HG03064 (cell line): ENCODE data around the gene LMO7.
"Not testable (repeated sequence)": the region's sequence is repeated elsewhere in the genome, so short reads cannot be mapped to it uniquely, and the experiment has no call there.

Source experiments
- ATAC-seq: cut with Tn5 transposase; IDR thresholded peaks from one replicate; pipeline ENCODE4 v1.9.1; 2021; ENCODE audit warnings: low read depth; ENCODE audit not compliant: unreplicated experiment

Gene LMO7

DNA sequence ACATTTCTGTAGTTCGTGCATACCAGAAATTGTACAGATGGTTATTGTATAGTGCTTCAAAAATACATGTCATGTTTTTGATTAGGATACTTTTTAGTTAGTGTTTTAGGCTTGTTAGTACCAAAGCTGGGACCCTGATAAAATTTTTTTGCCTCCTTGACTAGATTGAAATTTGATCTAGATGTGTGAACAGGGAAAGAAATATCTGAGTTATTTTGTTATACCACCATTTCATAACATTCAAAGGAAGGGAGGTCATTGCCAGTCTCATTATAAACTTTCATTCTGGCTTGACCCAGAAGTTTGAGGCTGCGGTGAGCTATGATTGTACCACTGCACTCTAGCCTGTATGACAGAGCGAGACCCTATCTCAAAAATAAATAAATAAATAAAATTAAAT lies 9.0 kb downstream of the LMO7 start:
- ATAC-seq, result no peak

DNA sequence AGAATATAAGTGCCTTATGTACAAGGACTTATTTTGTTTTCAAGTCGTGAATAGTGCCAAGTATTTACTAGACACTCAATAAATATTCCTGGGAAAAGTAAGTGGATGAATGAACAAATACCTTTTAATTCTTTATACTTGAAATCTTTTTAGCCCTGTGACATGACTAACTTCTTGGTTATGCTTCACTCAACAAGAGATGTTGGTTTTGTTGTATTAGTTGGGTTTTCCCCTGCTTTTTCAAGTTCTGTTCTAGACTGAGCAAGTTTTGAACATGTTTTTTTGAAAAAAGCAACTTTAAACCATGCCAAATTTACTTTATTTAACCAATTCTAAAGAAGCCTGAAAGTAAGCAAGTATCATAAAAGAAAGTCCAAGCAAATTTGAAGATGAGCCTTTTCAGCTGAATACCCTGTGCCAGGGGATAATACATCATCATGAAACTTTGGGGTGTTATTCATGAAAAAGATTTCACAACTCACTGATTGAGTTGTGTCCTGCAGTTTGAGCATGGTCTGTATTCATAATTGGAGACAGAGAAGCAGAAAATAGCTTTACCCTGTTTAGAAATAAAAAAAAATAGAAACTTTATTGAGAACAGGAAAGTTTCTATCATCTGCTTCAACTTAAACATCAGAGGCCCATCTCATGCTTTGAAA lies 11.1 kb downstream of the LMO7 start:
- peak; percentile 81 for ATAC-seq

DNA sequence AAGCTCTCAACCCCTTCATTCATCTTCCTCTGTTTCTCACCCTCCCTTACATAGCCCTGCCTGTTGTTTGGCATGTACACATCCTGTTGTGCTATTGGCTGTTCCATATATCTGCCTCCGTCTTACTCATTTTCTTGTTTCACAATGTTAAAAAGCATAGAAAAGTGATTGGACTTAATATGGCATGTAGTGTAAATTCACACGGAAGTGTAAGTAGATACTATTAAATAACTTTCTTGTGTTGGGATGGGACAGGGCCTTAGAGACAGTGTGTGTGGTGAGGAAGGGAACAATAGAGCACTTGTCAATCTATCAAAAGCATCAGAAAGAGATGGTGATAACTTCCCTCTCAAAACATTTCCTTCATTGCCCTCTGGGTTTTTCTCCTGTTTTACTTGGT lies 12.3 kb downstream of the LMO7 start:
- no peak for ATAC-seq

DNA sequence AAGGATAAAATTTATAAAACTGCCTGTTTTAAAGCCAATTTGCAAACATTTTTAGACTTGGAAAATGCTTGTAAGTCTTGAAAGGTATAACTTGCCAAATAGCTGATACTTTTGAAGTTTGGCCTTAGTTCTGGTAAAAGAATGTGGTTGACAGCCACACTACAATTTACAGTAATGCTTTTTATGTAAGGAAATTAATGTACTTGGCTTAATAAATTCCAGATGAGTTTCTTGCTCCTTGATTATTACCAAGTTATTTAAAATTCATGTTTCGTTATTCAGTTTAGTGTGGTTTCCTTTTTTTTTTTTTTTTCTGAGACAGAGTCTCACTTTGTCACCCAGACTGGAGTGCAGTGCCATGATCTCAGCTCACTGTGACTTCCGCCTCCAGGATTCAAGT lies 14.9 kb downstream of the LMO7 start:
- ATAC-seq, result no peak

DNA sequence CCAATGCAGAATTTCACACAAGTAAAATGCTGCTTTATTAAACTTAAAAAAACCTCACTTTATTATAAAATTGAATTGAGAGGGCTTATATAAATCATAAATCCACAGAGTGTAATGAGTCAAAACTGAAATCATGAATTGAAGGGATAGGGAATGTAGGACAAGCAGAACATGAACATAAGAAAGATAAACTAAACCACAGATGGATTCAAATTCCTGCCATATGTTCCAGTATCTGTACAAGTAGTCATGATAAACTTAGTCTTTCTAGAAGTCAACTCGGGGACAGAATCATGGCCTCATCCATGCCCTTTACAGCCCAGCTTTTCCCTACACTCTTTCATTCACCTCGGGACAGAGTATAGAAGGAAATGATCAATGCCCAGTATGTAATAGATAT lies 16.6 kb downstream of the LMO7 start:
- no peak for ATAC-seq

DNA sequence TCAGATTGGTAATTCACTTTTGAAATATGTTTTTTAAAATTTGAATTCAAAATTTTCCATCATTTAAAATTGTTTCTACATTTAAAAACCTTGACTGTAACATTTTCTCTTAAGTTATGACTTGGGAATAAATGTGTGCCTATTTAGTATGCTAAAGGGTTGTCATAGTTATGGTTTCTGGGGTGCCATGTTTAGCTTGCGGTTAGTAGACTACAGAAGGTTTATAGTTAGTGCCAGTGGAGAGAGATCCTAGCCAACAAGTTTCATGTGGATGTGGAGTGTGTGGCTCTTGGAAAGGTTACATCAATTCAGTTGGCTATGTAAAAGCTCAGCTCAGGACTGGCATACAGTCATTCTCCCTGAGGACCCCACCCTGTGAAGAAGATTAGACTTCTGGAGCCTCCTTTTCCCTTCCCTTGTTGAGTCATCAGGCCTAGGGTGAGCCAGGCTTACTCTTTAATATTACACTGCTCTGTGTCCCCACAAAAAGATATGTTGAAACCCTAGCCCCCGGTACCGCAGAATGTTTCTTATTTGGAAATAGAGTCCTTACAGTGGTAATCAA lies 20.4 kb downstream of the LMO7 start:
- no peak for ATAC-seq

DNA sequence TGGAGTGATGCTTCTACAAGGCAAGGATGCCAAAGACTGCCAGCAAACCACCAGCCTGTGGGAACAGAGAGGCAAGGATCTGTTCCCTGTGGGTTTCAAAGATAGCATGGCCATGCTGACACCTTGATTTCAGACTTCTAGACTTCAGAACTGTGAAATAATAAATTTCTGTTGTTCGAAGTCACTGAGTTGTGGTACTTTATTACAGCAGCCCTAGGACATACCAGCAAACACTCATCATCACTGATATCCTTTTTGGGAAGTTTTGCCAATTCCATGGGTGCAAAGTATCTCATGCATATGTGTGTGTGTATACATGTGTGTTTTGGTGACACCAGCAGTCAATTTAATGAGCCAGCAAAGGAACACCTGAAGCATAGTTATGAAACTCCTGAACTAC lies 21.0 kb downstream of the LMO7 start:
- ATAC-seq, result no peak

DNA sequence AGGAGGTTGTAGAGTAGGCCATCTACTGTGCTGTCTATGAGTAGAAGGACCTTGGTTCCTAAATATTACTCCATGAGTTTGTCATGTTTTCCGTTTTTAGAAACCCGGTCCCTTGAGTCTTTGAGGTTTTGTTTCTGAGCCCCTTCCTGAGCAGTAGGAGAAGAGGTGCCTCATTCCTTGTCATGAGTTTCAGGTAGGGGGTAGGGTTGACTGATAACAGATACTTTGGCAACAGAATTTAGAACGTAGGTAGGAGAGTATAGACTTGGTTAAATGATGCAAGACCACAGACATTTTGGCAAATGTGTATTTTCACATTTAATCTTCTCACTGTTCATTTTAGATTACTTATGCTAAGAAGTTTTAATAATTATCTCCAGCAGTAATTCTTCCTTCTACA lies 24.6 kb downstream of the LMO7 start:
- no peak for ATAC-seq

DNA sequence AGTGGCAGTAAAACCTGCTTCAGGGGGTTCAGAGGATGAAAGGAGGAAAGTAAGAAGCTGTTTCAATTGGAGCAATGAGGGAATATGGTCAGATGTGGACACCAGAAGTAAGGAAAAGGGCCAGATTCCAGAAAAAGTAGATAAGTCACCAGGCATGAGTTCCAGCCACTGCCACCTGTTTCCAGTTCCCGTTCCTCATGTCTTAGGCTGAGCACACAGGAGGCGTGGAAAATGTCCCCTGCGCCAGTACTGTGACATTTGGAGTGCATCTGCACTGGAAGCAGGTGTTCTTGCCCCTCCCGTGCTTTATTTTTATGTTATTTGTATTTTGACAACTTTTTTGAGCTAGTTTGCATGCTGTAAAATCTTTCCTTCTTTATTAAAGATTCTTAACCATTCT lies 25.3 kb downstream of the LMO7 start:
- no peak for ATAC-seq

DNA sequence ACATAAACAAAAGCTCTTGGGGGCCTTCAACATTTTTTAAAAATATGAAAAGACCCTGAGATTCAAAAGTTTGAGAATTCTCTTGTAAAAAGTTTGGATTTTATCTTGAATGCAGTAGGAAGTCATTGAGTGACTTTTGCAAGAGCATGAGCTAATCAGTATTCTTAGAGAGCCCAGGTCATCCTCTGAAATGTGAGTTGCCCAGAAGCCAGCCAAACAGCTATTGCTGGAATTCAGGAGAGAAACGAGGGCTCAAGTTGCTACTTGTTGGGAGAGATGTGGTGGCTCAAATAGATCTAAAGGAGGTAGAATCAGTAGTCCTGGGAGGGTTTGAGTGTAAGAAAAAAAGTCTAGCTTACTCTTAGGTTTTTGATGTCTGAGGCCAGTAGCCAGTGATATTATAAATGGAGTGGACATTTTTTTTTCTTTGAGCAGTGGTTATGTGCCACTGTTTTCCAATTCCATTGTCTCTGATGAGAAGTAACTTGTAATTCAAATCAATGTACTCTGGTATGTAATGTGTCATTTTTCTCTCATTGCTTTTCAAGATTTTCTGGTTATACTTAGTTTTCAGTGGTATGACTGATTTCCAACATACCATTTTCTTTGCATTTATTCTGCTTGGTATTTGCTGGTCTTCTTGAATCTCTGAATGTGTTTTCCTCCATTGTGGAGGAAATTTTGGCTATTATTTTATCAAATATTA lies 30.7 kb downstream of the LMO7 start:
- no peak for ATAC-seq

DNA sequence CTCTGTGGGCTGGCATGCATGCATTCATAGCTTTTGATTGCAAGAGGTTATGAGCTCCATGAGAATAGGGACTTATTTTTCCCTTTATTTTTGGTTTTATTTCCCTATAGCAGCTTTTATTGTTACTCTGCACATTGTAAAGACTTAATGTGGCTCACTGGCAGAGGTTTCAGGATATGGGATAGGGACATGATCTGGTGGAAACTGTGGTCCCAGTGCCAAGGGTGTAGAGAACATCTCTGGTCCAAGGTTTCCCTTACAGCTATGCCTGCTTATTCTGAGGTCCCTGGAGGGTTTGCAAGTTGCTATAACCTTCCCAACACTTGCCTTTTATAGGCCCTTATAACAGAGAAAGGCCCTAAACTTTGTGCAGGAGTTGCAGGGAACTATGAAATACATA lies 33.6 kb downstream of the LMO7 start:
- no peak for ATAC-seq

DNA sequence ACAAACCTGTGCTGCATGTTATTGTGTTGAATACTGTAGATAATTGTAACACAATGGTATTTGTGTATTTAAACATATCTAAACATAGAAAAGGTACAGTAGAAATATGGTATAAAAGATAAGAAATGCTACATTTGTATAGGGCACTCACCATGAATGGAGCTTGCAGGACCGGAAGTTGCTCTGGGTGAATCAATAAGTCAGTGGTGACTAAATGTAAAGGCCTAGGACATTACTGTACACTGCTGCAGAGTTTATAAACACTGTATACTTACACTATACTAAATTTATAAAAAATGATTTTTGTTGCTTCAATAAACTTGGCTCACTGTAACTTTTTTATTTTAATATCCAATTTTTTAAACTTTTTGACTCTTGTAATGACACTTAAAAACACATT lies 34.4 kb downstream of the LMO7 start:
- ATAC-seq, result no peak

DNA sequence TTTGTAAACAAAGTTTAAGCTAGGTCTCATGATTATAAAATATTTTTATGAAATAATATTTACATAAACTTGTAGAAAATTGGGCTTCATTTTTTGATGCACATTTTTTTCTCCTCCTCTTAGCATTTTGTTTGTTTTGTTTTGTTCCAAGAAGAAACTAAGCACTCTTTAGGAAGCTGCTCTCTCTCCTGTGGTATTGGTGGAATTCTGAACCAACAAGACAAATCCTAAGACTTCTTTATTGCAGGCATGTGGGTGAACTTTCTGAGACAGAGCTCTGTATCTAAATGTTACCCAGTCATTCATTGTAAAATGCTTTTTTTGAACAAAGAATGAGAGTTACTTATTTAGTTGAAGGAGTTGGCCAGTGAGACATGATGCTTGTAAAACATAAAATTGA lies 39.3 kb downstream of the LMO7 start:
- ATAC-seq, result no peak

DNA sequence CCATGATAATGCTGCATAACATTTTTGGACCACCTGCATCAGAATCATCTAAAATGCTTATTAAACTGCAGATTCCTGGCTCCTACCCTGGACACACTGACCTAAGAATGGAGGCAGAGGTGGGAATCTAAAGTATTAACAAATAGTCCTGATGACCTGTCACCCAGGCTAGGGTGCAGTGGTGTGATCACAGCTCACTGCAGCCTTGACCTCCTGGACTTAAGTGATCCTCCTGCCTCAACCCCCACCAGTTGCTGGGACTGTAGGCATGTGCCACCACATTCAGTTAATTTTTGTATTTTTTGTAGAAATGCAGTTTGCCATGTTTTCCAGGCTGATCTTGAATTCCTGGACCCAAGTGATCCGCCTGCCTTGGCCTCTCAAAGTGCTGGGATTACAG lies 43.3 kb downstream of the LMO7 start:
- no peak for ATAC-seq

DNA sequence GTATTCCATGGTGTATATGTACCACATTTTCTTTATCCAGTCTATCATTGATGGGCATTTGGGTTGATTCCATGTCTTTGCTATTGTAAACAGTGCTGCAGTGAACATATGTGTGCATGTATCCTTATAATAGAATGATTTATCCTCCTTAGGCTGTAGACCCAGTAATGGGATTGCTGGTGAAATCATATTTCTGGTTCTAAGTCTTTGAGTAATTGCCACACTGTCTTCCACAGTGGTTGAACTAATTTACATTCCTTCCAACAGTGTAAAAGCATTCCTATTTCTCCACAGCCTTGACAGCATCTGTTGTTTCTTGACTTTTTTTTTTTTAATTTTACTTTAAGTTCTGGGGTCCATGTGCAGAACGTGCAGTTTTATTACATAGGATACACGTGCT lies 44.1 kb downstream of the LMO7 start:
- ATAC-seq, result not testable (repeated sequence)

DNA sequence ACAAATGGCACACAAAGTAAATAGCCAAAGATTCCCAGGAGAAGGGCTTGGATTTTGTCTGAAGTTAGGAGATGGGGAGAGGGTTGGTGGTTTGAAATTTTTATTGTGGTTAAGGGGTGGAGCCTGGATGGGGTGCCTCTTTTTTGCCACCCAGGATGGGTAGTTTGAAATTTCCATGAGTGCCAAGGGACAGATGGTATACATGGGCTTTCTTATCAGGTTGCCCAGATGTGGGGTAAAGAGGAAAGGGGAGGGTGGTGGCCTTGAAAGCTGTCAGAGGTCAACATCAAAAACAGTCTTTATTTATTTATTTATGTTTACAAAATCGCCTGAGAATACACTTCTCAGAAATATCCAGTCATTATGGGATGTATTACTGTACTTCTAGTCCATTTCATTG lies 46.2 kb downstream of the LMO7 start:
- no peak for ATAC-seq

DNA sequence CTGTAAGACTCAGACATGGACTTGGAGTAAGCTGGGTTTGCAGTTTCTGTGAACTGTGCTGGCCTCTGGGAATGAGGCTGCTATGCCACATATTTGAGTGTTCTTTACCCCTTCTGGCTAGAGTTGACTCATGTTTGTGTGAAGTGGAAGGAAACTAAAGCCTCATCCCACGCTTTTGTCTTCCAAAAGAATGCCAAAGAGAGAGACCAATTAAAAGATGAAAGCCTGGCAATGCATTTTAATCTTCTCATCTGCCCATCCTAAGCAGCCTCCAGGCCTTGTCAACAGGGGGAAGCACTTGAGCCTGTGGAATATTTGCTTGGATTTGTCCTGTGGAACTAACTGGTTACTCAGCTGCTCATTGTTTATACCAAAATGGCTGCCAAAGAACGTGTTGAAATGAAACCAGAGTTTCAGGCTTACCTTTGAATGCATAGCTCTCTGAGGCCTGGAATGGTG lies 49.1 kb downstream of the LMO7 start:
- no peak for ATAC-seq

DNA sequence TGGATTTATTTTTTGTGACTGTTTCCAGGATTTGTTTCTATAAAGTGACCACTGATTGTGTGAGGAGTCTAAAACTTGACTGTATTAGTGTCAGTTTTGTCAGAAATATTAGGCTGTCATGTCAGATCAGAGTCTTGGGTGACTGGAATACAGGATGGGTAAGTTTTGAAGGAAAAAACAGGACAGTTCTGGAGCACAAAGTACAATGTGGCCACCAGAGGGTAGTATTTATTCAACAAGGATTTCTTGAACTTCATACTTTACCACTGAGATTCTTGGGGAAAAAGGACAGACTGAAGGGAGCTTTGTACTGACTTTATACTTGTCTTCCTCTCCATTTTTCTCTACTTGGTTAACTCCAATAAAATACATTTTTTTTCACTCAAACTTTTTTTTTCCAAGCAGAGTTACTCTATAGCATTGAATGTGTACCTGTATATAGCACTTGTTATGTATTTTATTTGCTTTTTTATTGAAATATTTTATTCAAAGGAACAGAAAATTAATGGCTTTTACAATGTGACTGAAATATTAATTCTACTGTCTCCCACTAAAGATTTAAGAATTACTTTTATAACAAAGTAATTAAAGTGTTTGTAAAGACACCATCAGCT lies 51.1 kb downstream of the LMO7 start:
- ATAC-seq, result no peak

DNA sequence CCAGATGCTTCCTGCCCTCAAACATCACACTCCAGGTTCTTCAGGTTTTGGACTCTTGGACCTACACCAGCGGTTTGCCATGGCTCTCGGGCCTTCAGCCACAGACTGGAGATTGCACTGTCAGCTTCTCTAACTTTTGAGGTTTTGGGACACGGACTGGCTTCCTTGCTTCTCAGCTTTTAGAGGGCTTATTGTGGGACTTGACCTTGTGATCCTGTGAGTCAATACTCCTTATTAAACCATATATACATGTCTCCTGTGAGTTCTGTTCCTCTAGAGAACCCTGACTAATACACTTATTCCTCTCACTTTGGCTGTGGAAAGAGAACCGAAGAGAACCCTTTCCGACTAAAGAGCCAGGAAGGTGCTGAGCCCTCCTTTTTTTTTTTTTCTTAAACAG lies 53.6 kb downstream of the LMO7 start:
- ATAC-seq, result no peak

DNA sequence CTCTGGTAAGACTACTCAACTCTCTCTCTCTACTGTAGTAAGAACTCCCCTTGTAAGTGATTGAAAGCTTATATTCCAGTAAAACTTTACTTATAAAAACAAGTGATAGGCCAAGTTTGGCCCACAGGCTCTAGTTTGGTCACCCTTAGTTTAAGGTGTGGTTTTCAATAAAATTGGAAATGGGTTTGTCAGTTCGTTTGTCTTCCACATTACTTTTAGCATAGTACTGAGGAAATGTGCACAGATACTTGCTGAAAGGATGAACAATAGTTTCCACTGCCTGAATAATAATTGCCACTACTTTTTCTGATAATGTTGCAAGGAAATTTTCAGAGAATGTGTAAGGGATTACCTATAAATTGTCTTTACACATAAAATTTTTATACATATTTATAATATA lies 54.5 kb downstream of the LMO7 start:
- ATAC-seq, result no peak

DNA sequence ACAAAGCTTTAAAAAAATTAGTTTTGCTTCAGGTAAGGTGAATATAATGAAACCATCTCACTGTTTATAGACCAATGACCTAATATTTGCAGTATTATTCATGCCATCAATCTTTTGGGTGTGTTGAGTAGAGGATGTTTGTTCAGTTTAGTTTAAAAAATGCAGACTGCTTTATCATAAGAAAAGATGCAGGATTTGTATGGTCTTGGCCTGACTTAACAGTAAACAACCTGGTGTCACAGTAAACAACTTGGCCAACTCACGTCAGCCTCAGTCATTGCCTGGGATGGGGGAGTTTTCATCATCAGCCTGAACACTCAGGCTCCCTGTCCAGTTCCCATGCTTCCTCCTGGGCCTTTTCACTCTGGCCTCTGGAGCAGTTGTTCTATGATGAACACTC lies 55.1 kb downstream of the LMO7 start:
- no peak for ATAC-seq

DNA sequence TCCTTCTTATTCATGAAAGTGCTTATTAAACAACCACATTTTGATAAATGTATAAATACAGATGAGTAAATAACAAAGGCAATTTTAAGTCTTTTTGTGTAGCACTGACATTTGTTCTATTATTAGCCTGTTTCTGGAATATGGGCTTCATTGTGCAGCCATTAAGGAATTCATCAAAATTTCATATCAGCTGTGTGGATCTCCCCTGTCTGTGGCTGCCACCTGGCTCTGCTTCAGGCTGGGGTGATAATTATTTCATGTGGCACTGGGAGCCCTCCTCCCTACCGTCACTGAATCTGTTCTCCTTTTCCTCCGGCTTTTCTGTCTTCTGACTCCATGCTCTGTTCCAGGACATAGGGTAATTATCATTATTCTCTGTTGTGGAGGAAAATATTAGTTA lies 57.1 kb downstream of the LMO7 start:
- ATAC-seq, result no peak
